Esophagus squamous epithelium (tissue), 5 donors: ENCODE data around the gene PABPN1. TPM values are rescaled to one million over a fixed set of nuclear protein-coding genes. Genes with fewer than 3 reads are reported as not detected.

Experiments used
- DNase-seq: peaks from one replicate; lab custom pipeline; 2025; lab: John Stamatoyannopoulos, UW
- H3K27ac ChIP-seq, 4 donors: fragments of 200-600 bp; sonication (generic); one replicate each; pipeline ENCODE4 v1.5.1; 2016 to 2019; ENCODE audit warnings: mild to moderate bottlenecking in 1 of 4
- H3K27me3 ChIP-seq, 4 donors: fragments of 200-600 bp; sonication (generic); 1 replicate in 3 of 4; 2 replicates in 1 of 4; pipeline versions ENCODE4 v1.5.1 to v1.6.0; 2017 to 2021; ENCODE audit warnings: antibody characterized with exemption in 1 of 4
- H3K36me3 ChIP-seq, 3 donors: fragments of 200-600 bp; sonication (generic); one replicate each; pipeline ENCODE4 v1.5.1; 2016 to 2019
- H3K4me1 ChIP-seq, 3 donors: fragments of 200-600 bp; sonication (generic); one replicate each; pipeline ENCODE4 v1.5.1; 2017 to 2019
- H3K4me3 ChIP-seq, 4 donors: fragments of 200-600 bp; sonication (generic); 1 replicate in 3 of 4; 2 replicates in 1 of 4; pipeline ENCODE4 v1.5.1; 2016 to 2019; ENCODE audit warnings: mild to moderate bottlenecking in 2 of 4, moderate library complexity in 1 of 4
- H3K9me3 ChIP-seq, 3 donors: fragments of 200-600 bp; sonication (generic); one replicate each; pipeline ENCODE4 v1.5.1; 2016 to 2019
- POLR2A ChIP-seq, 4 donors: fragments of 450-650 bp; IDR thresholded peaks; one replicate each; pipeline ENCODE4 v1.6.1; 2017; ENCODE audit warnings: antibody characterized with exemption in 4 of 4, mild to moderate bottlenecking in 4 of 4, moderate library complexity in 3 of 4
- WGBS, 2 donors: methylation state at CpG; one replicate each; pipeline ENCODE4 v1.1.5; 2018; 5-methylcytosine and 5-hydroxymethylcytosine counted together
- intact Hi-C: fragments of 100-400 bp; cut with DNase I; formaldehyde crosslinking; loops from one replicate; pipeline ENCODE4 v1.15.0; 2022
- total RNA-seq, 4 donors: library from RNA; depleted of rRNA; stranded (reverse); fragments of >200 nt; gene quantifications; one replicate each; pipeline ENCODE4 v1.1.0, GENCODE V29; 2016
- TF ChIP-seq, protein P1 (sequence below), 6 experiments: fragments of 450-650 bp in 4 of 6; fragments of 200-600 bp in 2 of 6; sonication (generic) in 2 of 6; IDR thresholded peaks; one replicate each; pipeline ENCODE4 v1.5.1; 2016 to 2019; ENCODE audit warnings: antibody characterized with exemption in 6 of 6, mild to moderate bottlenecking in 4 of 6, moderate library complexity in 4 of 6
- donor health status: DM: yes; HTN: yes; CAD: no.

PABPN1 gene
- total RNA-seq, 4 donors from 2014 or later = 28.2 to 63.8 (median 51.3) TPM

DNA sequence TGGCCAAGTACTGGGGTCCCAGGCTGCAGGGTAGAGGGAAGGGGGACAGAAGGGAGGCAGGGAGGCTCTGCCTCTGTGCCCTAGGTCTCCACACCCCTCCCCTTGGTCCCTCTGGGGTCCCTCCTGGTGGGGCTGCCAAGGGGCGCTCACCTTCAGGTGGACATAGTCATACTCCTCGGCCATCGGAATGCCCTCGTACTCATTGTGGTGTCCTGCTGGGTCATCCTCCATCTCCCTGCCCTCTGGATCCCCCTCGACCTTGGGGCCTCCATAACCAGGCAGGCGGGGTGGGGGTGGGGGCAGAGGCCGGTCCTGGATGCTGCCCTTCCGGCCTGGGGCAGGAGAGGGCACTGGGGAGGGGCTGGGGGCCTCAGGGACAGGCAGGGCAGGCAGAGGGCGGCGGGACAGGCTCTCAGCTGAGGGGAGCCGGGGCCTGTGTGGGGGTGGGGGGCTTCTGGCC, 37.9 kb downstream of the PABPN1 start:
- Histone ChIP-seq H3K4me3 (no peak overlapping the region), H3K36me3 (peaks cover 5 to 49% (median 16%) of the 10 kb centered on the region in 3 donors), H3K4me1 (peaks cover 16 to 44% (median 18%) of the 10 kb centered on the region in 3 donors), H3K9me3 (no peaks in the 10 kb centered on the region), H3K27me3 (peaks cover 0 to 15% (median 0%) of the 10 kb centered on the region in 4 donors), H3K27ac (no peak overlapping the region)
- TF ChIP-seq, protein P1, sequence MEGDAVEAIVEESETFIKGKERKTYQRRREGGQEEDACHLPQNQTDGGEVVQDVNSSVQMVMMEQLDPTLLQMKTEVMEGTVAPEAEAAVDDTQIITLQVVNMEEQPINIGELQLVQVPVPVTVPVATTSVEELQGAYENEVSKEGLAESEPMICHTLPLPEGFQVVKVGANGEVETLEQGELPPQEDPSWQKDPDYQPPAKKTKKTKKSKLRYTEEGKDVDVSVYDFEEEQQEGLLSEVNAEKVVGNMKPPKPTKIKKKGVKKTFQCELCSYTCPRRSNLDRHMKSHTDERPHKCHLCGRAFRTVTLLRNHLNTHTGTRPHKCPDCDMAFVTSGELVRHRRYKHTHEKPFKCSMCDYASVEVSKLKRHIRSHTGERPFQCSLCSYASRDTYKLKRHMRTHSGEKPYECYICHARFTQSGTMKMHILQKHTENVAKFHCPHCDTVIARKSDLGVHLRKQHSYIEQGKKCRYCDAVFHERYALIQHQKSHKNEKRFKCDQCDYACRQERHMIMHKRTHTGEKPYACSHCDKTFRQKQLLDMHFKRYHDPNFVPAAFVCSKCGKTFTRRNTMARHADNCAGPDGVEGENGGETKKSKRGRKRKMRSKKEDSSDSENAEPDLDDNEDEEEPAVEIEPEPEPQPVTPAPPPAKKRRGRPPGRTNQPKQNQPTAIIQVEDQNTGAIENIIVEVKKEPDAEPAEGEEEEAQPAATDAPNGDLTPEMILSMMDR (IDR thresholded peaks at IDR 0.05) = no peak
- no peak for TF ChIP-seq POLR2A (IDR thresholded peaks at IDR 0.05)
- intact Hi-C loops = no loop called here
- 87% methylated on average over 4 of the region's 11 CpGs; no CpG with 5 or more reads in 1 of the 2 donors for WGBS, 2 donors
- DNase-seq = no peak

DNA sequence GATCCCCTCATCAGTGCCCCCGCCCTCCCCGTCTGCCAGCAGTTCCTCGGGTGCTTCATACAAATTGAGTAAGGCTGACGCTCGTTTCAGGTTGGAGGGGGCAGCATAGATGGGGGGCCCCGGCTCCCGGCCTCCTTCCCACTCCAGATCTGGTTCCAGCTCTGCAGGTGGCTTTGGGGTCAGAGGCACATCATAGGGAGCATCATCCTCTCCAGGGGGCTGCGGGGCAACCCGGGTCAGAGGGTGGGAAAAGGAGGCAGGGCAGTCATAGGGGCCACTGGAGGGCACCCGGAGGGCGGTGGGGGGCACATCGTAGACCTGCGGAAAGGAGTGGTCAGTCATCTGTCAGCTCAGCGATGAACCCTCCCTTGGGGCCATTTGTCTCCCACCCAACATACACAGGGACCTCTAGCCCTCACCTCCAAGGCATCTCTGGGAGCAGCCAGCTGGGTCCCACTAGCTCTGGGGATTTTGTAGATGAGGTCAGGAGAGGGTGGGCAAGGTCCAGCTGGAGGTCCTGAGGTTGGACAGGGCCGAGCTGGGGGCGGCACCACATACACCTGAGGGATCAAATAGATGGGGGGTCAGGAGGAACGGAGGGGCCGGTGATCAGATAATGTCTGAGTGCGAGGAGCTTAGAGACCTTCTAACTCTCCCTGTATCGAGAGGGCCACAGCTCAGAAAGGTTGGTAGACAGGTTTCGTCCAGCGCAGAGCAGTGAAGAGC, 38.6 kb downstream of the PABPN1 start:
- intact Hi-C loops = no loop called here
- TF ChIP-seq POLR2A (IDR thresholded peaks at IDR 0.05) = no peak
- TF ChIP-seq, protein P1 (IDR thresholded peaks at IDR 0.05) = no peak
- DNase-seq = no peak
- peak overlapping the region in 1 of 4 donors; percentile 49 for H3K27ac ChIP-seq
- 81 to 84% methylated on average over 10 to 16 of the region's 22 CpGs for WGBS, 2 donors
- H3K36me3 ChIP-seq = peaks cover 5 to 49% (median 16%) of the 10 kb centered on the region in 3 donors
- no peak overlapping the region for H3K4me3 ChIP-seq
- peaks cover 16 to 51% (median 20%) of the 10 kb centered on the region in 3 donors for H3K4me1 ChIP-seq
- H3K9me3 ChIP-seq = no peaks in the 10 kb centered on the region
- peaks cover 0 to 22% (median 0%) of the 10 kb centered on the region in 4 donors for H3K27me3 ChIP-seq

DNA sequence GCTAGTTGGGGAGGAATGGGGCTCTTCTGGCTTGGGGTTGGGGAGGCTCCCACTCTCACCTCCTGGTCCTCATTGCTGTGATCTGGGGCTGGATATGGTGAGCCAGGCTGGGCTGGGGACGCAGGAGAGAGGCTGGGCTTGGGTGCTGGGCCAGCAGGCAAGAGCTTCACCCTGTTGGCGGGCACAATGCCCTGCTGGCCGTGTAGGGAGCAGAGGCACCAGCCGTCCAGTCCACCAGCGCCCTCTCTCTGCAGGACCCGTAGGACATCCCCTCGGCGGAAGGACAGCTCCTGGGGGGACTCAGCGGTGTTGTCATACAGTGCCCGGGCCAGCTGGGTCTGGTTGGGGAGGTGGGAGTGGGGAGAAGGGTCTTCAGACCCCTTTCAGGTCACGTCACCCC, 39.2 kb downstream of the PABPN1 start:
- Histone ChIP-seq H3K4me3 (no peak overlapping the region), H3K4me1 (peaks cover 16 to 57% (median 20%) of the 10 kb centered on the region in 3 donors), H3K9me3 (no peaks in the 10 kb centered on the region), H3K36me3 (peaks cover 5 to 49% (median 16%) of the 10 kb centered on the region in 3 donors), H3K27ac (peak overlapping the region in 2 of 4 donors; percentile 39 to 49), H3K27me3 (peaks cover 0 to 28% (median 0%) of the 10 kb centered on the region in 4 donors)
- TF ChIP-seq, protein P1 (IDR thresholded peaks at IDR 0.05) = peak in 1 of 6 experiments; percentile 4
- no peak for TF ChIP-seq POLR2A (IDR thresholded peaks at IDR 0.05)
- 74 to 76% methylated on average over 5 to 8 of the region's 11 CpGs for WGBS, 2 donors
- intact Hi-C loops = no loop called here
- DNase-seq = no peak

GRCh38 chr14:23361320-23361719, 40.1 kb downstream of the PABPN1 start:
- Histone ChIP-seq H3K4me1 (peaks cover 20 to 66% (median 23%) of the 10 kb centered on the region in 3 donors), H3K27ac (peak overlapping the region in 3 of 4 donors; percentile 13 to 39 (median 33)), H3K36me3 (peaks cover 5 to 45% (median 16%) of the 10 kb centered on the region in 3 donors), H3K4me3 (no peak overlapping the region), H3K27me3 (peaks cover 0 to 36% (median 0%) of the 10 kb centered on the region in 4 donors), H3K9me3 (no peaks in the 10 kb centered on the region)
- TF ChIP-seq, protein P1 (IDR thresholded peaks at IDR 0.05) = no peak
- no peak for TF ChIP-seq POLR2A (IDR thresholded peaks at IDR 0.05)
- intact Hi-C loops = no loop called here
- DNase-seq = no peak

GRCh38 chr14:23361763-23362162, 40.5 kb downstream of the PABPN1 start:
- intact Hi-C loops = no loop called here
- no peaks in the 10 kb centered on the region for H3K9me3 ChIP-seq
- DNase-seq = no peak
- peaks cover 0 to 40% (median 0%) of the 10 kb centered on the region in 4 donors for H3K27me3 ChIP-seq
- peaks cover 5 to 40% (median 16%) of the 10 kb centered on the region in 3 donors for H3K36me3 ChIP-seq
- H3K4me1 ChIP-seq = peaks cover 23 to 70% (median 27%) of the 10 kb centered on the region in 3 donors
- 60 to 62% methylated on average over 6 of the region's 6 CpGs for WGBS, 2 donors
- TF ChIP-seq, protein P1 (IDR thresholded peaks at IDR 0.05) = no peak
- TF ChIP-seq POLR2A (IDR thresholded peaks at IDR 0.05) = no peak
- H3K27ac ChIP-seq = peak overlapping the region in 3 of 4 donors; percentile 13 to 52 (median 33)
- no peak overlapping the region for H3K4me3 ChIP-seq
